Spinal cord (tissue), 10 donors: Measurements from ENCODE around the gene RFTN1. TPM values are rescaled to one million over a fixed set of nuclear protein-coding genes. Genes with fewer than 3 reads are reported as not detected.

ENCODE experiments used
- DNase-seq, 6 donors: peaks; one replicate each; pipeline versions ENCODE4 v3.0.0 to v3.0.0-alpha.2; 2013 to 2015; ENCODE audit warnings: low spot score in 6 of 6, low read depth in 4 of 6
- H3K27ac ChIP-seq: one replicate; pipeline ENCODE4 v1.5.1; 2013; ENCODE audit warnings: low read depth, low read length, control low read depth
- H3K27me3 ChIP-seq: one replicate; pipeline ENCODE4 v1.6.1; 2013; ENCODE audit warnings: low read length; ENCODE audit not compliant: control insufficient read depth, insufficient read depth
- H3K36me3 ChIP-seq: one replicate; pipeline ENCODE4 v1.6.1; 2013; ENCODE audit warnings: low read length; ENCODE audit not compliant: control insufficient read depth, insufficient read depth
- H3K4me1 ChIP-seq: one replicate; pipeline ENCODE4 v1.6.1; 2013; ENCODE audit warnings: low read length; ENCODE audit not compliant: control insufficient read depth, insufficient read depth
- H3K4me3 ChIP-seq: one replicate; pipeline ENCODE4 v1.5.1; 2013; ENCODE audit warnings: low read depth, low read length, control low read depth
- H3K9me3 ChIP-seq: one replicate; pipeline ENCODE4 v1.6.1; 2013; ENCODE audit warnings: low read length; ENCODE audit not compliant: control insufficient read depth, insufficient read depth
- WGBS: methylation state at CpG from one replicate; pipeline ENCODE4 v1.1.5; 2013; ENCODE audit warnings: missing lambda C conversion rate; ENCODE audit not compliant: insufficient coverage; 5-methylcytosine and 5-hydroxymethylcytosine counted together
- polyA plus RNA-seq, 2 donors: library from polyadenylated mRNA; unstranded; fragments of 120-200 nt; gene quantifications; one replicate each; pipeline ENCODE4 v1.2.1, GENCODE V29; 2013; ENCODE audit not compliant: insufficient read length in 2 of 2
- total RNA-seq, 2 donors: library from RNA; depleted of rRNA in 1 of 2; stranded (reverse); fragments of 120-200 nt in 1 of 2; fragments of >200 nt in 1 of 2; gene quantifications; one replicate each; pipeline versions ENCODE4 v1.2.3 to v1.2.4, GENCODE V29; 2013 to 2014
- donor health status: healthy.

The RFTN1 gene
- total and polyA plus RNA-seq, 4 donors: 15.6 to 26.8 (median 25.7) TPM

DNA sequence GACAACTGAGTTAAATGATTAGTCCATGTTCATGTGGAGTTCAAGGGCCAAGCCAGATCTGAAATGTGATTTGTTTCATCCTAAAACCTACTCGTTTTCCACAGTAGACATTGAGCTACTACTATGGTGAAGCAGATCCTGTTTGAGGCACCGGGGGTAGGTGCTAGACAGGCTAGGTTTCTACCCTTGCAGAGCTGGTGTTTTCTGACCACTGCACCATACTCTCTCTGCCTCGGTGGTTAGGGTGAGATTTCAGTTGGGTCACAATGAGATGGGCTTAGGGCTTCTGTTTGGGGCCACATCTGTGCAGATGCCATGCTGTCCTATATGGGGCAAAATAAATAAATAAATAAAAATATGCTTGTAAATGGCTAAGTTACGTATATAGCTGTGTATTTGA, 149.2 kb downstream of the RFTN1 start:
- H3K9me3 ChIP-seq: no peaks in the 10 kb centered on the region
- peaks cover 2% of the 10 kb centered on the region for H3K4me1 ChIP-seq
- DNase-seq: no peak
- H3K27ac ChIP-seq: no peak overlapping the region
- WGBS: no CpG with 5 or more reads among the region's 4 CpGs
- H3K4me3 ChIP-seq: no peak overlapping the region
- peaks cover 2% of the 10 kb centered on the region for H3K36me3 ChIP-seq
- no peaks in the 10 kb centered on the region for H3K27me3 ChIP-seq

DNA sequence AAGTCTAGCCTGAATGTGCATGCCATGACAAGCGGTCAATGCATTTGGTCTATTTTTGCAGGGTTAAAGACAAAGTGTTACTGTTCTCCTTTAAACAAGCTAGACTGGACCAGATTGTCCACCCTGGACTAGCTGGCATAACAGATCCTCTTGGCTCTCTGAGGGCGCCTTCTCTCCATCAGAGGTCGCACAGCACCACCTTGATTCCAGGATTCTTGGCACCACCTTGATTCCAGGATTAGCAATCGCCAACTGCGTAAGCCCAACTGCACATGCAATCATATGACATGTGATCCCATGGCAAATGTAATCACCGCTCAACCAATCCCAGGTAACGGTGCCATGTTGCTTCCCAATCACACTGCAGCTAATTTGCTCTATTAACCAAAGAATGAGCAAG, 149.9 kb downstream of the RFTN1 start:
- 91% methylated on average over 7 of the region's 7 CpGs for WGBS
- H3K36me3 ChIP-seq: peaks cover 2% of the 10 kb centered on the region
- DNase-seq: no peak
- no peak overlapping the region for H3K4me3 ChIP-seq
- H3K9me3 ChIP-seq: no peaks in the 10 kb centered on the region
- H3K27ac ChIP-seq: no peak overlapping the region
- H3K27me3 ChIP-seq: no peaks in the 10 kb centered on the region
- peaks cover 2% of the 10 kb centered on the region for H3K4me1 ChIP-seq

DNA sequence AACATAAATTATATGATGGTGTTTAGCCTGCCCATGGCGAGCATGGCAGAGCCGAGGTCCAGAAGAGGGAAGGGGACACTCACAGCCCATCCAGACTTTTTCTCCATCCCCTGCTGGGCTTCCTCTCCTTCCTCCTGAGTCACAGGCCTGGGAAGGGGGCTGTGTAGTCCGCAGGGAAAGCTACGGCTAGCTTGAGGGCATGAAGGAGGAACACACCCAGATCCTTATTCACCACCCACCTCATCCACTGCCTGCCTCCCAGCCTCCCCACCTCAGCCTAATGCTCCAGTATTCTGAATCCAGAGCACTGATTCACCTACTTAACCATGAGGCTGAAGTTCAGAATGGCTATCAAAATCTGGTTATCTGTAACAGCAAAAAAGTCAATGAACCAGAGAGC, 150.7 kb downstream of the RFTN1 start:
- WGBS: 60% methylated on average over 1 of the region's 4 CpGs
- H3K4me3 ChIP-seq: no peak overlapping the region
- H3K36me3 ChIP-seq: peaks cover 2% of the 10 kb centered on the region
- no peak overlapping the region for H3K27ac ChIP-seq
- H3K9me3 ChIP-seq: no peaks in the 10 kb centered on the region
- DNase-seq: no peak
- no peaks in the 10 kb centered on the region for H3K27me3 ChIP-seq
- peaks cover 2% of the 10 kb centered on the region for H3K4me1 ChIP-seq

DNA sequence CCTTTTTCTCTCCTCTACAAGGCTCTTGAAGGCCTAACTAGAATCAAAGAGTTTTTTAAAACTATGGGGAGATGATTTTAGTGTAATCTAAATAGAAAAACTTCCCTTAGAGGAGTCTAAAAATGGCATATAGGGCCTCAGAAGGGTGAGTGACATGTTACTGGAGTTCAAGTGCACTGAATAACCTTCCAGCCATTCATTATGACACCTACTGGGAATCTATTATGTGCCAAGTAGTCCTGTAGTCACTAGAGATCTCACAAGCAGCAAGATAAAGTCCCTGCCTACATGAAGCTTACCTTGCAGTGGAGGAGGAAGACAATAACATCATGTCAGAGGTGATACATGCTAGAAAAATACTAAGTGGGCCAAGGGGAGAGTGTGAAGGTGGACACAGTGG, 152.4 kb downstream of the RFTN1 start:
- Histone ChIP-seq H3K27ac (no peak overlapping the region), H3K36me3 (peaks cover 5% of the 10 kb centered on the region)
- no peak for DNase-seq

DNA sequence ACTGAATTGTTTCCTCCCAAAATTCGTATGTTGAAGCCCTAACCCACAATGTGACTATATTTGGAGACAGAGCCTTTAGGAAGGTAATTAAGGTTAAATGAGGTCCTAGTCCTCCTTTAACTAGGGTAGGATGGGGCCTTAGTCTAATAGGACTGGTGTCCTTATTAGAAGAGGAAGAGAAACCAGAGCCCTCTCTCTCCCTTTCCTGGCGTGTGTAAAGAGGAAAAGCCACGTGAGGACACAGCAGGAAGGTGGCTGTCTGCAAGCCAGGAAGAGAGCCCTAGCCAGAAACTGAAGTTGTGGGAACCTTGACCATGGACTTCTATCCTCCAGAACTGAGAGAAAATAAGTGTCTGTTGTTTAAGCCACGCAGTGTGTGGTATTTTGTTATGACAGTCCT, 154.2 kb downstream of the RFTN1 start:
- H3K36me3 ChIP-seq: peaks cover 3% of the 10 kb centered on the region
- no CpG with 5 or more reads among the region's 4 CpGs for WGBS
- no peaks in the 10 kb centered on the region for H3K27me3 ChIP-seq
- no peaks in the 10 kb centered on the region for H3K9me3 ChIP-seq
- H3K27ac ChIP-seq: no peak overlapping the region
- no peak overlapping the region for H3K4me3 ChIP-seq
- DNase-seq: no peak
- H3K4me1 ChIP-seq: peaks cover 2% of the 10 kb centered on the region

More for the DNA sequence above, 152.4 kb downstream of the RFTN1 start:
- no peaks in the 10 kb centered on the region for H3K27me3 ChIP-seq
- no peaks in the 10 kb centered on the region for H3K9me3 ChIP-seq
- peaks cover 2% of the 10 kb centered on the region for H3K4me1 ChIP-seq
- H3K4me3 ChIP-seq: no peak overlapping the region

DNA sequence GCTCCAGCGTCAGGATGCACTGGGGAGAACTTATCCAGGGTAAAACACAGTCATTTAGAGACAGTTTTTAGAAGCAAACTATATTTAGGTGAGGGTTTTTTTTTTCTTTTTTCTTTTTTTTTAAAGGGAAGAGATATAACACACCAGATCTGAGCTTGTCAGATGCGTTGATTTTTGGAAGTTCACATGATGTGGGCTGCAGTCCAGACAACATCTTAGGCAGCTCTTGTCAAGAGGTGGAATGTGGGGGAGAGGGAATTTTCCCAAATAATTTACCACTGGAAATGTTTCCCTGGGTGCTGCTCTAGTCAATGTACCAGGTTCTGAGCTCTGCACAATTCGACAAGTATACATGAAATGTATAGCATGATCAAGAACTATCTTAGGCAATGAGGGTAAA, 155.2 kb downstream of the RFTN1 start:
- Histone ChIP-seq H3K9me3 (no peaks in the 10 kb centered on the region), H3K4me3 (no peak overlapping the region), H3K4me1 (peaks cover 2% of the 10 kb centered on the region), H3K36me3 (peaks cover 3% of the 10 kb centered on the region), H3K27ac (no peak overlapping the region), H3K27me3 (no peaks in the 10 kb centered on the region)
- DNase-seq: no peak
- WGBS: no CpG with 5 or more reads among the region's 3 CpGs

DNA sequence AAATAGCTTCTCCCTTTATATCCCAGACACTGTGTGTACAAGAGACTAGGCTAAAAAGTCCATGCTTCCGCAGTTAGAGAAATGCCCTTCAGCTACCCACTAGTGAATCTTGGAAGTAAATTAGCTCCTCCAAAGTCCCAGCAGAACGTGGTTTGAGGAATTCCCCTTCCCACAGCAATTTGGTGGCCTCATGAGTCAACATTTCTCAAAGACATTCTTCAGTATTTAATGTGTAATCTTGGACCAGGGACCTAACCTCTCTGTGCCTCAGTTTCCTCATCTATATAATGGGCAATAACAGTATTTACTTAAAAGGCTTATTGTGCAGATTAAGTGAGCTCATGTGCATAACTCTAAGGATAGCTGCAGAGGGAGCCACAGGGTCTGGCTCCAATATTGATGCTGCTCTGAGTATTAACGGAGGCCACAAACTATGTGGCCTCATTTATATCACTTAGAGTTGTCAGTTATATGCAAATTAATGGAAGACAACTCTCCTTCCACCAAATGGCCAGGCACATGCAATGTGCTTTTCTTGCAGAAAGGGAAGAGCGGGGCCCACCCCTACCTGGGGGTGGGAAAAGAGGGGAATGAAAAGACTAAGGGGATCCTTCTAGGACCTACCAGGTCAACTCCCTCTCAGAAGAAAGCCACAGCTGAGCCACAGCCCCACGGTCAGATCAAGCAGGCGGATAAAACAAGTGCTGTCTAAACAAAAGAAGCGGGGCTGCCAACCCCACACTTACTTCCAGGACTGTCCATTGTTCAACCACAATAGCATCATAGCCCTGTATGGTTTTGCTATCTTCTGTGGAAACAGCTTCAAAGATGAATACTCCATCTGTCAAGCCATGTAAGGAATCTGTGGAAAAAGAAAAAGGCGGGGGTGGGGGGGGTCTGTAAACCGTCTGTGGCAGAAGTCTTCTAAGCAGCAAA, 156.0 kb downstream of the RFTN1 start:
- WGBS: 56% methylated on average over 3 of the region's 9 CpGs
- H3K36me3 ChIP-seq: peaks cover 3% of the 10 kb centered on the region

DNA sequence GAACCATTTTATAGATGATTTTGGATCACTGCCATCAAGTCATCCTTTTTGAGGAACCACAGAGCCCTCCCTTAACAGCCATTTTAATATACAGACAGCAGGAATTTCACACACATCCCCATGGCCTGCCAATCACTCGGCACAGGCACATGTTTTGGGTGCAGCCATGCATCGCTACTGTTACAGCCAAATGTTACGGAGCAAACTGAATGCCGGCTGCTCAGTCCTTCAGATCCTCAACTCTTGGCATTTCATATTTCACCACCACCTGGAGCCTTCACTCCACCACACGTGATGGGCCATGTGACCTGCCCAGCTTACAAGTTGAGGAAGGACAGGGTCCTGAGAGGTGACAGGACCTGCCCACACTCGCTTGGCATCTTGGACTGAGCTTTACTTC, 157.7 kb downstream of the RFTN1 start:
- no peak overlapping the region for H3K4me3 ChIP-seq
- no peaks in the 10 kb centered on the region for H3K27me3 ChIP-seq
- WGBS: 91% methylated on average over 6 of the region's 6 CpGs
- no peaks in the 10 kb centered on the region for H3K4me1 ChIP-seq
- H3K36me3 ChIP-seq: peaks cover 3% of the 10 kb centered on the region
- peak in 1 of 6 donors; percentile 80 for DNase-seq
- H3K9me3 ChIP-seq: no peaks in the 10 kb centered on the region
- H3K27ac ChIP-seq: no peak overlapping the region

More for the DNA sequence above, 156.0 kb downstream of the RFTN1 start:
- H3K27me3 ChIP-seq: no peaks in the 10 kb centered on the region
- H3K4me1 ChIP-seq: no peaks in the 10 kb centered on the region
- DNase-seq: peak in 2 of 6 donors; percentile 30 to 65
- H3K9me3 ChIP-seq: no peaks in the 10 kb centered on the region
- no peak overlapping the region for H3K4me3 ChIP-seq
- no peak overlapping the region for H3K27ac ChIP-seq

DNA sequence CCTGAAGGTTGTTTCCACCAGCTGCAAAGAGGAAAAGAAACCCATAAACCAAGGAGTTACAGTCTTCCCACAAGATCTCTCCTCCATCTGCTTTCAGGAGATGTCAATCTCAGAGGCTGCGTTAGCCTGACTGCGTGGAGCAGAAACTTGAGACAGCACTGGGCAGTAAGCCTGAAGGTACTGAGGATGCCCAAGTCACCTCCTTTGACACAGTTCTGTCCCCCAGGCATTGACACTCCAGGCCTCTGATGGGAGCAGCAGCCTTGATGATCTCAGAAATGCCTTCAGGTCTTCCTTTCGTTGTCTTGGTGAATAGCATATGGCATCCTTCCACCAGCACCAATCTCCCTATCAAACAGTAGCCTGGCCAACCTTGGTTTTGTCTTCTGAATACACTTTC, 159.2 kb downstream of the RFTN1 start:
- H3K27ac ChIP-seq: no peak overlapping the region
- DNase-seq: no peak
- no peaks in the 10 kb centered on the region for H3K4me1 ChIP-seq
- WGBS: 95% methylated on average over 3 of the region's 3 CpGs
- H3K4me3 ChIP-seq: no peak overlapping the region
- H3K36me3 ChIP-seq: peaks cover 3% of the 10 kb centered on the region
- no peaks in the 10 kb centered on the region for H3K27me3 ChIP-seq
- H3K9me3 ChIP-seq: no peaks in the 10 kb centered on the region

DNA sequence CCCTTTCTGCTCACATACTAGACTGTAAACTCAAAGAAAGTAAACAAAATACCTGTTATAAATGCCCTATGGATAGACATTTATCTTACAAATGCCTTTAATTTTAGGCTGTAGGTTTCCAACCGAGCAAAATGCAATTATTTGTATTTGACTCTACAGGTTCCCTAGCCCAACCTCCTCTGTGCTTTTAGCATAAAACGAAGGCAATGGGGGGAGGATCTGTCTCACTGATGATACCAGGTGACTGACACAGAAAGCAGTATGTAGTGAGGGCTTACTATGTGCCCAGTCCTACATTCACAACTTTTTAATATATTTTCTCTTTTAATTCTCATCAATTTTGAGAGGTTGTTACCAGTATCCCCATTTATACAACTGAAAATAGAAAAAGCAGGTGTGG, 161.1 kb downstream of the RFTN1 start:
- H3K27ac ChIP-seq: no peak overlapping the region
- H3K9me3 ChIP-seq: no peaks in the 10 kb centered on the region
- peak in 1 of 6 donors; percentile 31 for DNase-seq
- no peak overlapping the region for H3K4me3 ChIP-seq
- H3K27me3 ChIP-seq: no peaks in the 10 kb centered on the region
- H3K36me3 ChIP-seq: peaks cover 3% of the 10 kb centered on the region
- WGBS: no CpG with 5 or more reads among the region's 2 CpGs
- no peaks in the 10 kb centered on the region for H3K4me1 ChIP-seq
